ENCODE data around the gene CERS2. TPM values are rescaled to one million over a fixed set of nuclear protein-coding genes. Genes with fewer than 3 reads are reported as not detected.

CERS2 gene
- total and polyA plus RNA-seq, 2 of the 13 experiments (the other 11 are each of a cell fraction or from before 2014, with no cell fraction given), result 269 to 298 TPM

- TF ChIP-seq HES4 (CRISPR knock-in tag; IDR thresholded peaks at IDR 0.05; ENCODE audit: borderline replicate concordance), result no peak
- TF ChIP-seq STAT5B (CRISPR knock-in tag; IDR thresholded peaks at IDR 0.05), result no peak
- TF ChIP-seq ZNF660 (CRISPR knock-in tag; IDR thresholded peaks at IDR 0.05; ENCODE audit: borderline replicate concordance, low read depth), result no peak
- no peak for TF ChIP-seq ZMAT3 (CRISPR knock-in tag; conservative IDR thresholded peaks at IDR 0.05)
- TF ChIP-seq AHR (CRISPR knock-in tag; IDR thresholded peaks at IDR 0.05), result no peak
- TF ChIP-seq ZNF878 (CRISPR knock-in tag; IDR thresholded peaks at IDR 0.05), result no peak
- TF ChIP-seq NCOA5 (CRISPR knock-in tag; IDR thresholded peaks at IDR 0.05), result no peak
- TF ChIP-seq ZBTB20 (CRISPR knock-in tag; IDR thresholded peaks at IDR 0.05; ENCODE audit: borderline replicate concordance, low read depth), result no peak
- TF ChIP-seq THRA (CRISPR knock-in tag; IDR thresholded peaks at IDR 0.05; ENCODE audit: borderline replicate concordance), result no peak; the same call in 1 of the 2 replicates
- TF ChIP-seq, protein P1, sequence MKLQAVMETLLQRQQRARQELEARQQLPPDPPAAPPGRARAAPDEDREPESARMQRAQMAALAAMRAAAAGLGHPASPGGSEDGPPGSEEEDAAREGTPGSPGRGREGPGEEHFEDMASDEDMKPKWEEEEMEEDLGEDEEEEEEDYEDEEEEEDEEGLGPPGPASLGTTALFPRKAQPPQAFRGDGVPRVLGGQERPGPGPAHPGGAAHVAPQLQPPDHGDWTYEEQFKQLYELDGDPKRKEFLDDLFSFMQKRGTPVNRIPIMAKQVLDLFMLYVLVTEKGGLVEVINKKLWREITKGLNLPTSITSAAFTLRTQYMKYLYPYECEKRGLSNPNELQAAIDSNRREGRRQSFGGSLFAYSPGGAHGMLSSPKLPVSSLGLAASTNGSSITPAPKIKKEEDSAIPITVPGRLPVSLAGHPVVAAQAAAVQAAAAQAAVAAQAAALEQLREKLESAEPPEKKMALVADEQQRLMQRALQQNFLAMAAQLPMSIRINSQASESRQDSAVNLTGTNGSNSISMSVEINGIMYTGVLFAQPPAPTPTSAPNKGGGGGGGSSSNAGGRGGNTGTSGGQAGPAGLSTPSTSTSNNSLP (IDR thresholded peaks at IDR 0.05; ENCODE audit: low read depth, low read length), result no peak
- TF ChIP-seq IRX3 (CRISPR knock-in tag; IDR thresholded peaks at IDR 0.05; ENCODE audit: borderline replicate concordance, low read depth), result no peak
- TF ChIP-seq RAD51 (IDR thresholded peaks at IDR 0.05; ENCODE audit: borderline replicate concordance), result no peak
- no peak for TF ChIP-seq NR0B2 (CRISPR knock-in tag; IDR thresholded peaks at IDR 0.05)
- no peak for TF ChIP-seq NR2F2 (IDR thresholded peaks at IDR 0.05; ENCODE audit: borderline replicate concordance, low read depth)
- TF ChIP-seq ZNF557 (CRISPR knock-in tag; IDR thresholded peaks at IDR 0.05), result no peak
- TF ChIP-seq ZNF263 (CRISPR knock-in tag; IDR thresholded peaks at IDR 0.05), result no peak
- no peak for TF ChIP-seq FOXM1 (CRISPR knock-in tag; IDR thresholded peaks at IDR 0.05)
- no peak for TF ChIP-seq RBM22 (optimal IDR thresholded peaks at IDR 0.05; ENCODE audit: low read length)
- TF ChIP-seq ZNF572 (CRISPR knock-in tag; IDR thresholded peaks at IDR 0.05), result no peak
- no peak for TF ChIP-seq ZNF740 (CRISPR knock-in tag; IDR thresholded peaks at IDR 0.05)
- no peak for TF ChIP-seq SP1 (IDR thresholded peaks at IDR 0.05)
- peak; percentile 90 for TF ChIP-seq SP1 (CRISPR knock-in tag; IDR thresholded peaks at IDR 0.05)
- TF ChIP-seq CENPT (CRISPR knock-in tag; IDR thresholded peaks at IDR 0.05; ENCODE audit: low read depth), result no peak
- no peak for TF ChIP-seq ZNF891 (CRISPR knock-in tag; IDR thresholded peaks at IDR 0.05)
- no peak for TF ChIP-seq RFXAP (CRISPR knock-in tag; IDR thresholded peaks at IDR 0.05; ENCODE audit: borderline replicate concordance)
- no peak for TF ChIP-seq ZNF563 (CRISPR knock-in tag; IDR thresholded peaks at IDR 0.05)
- no peak for TF ChIP-seq ZNF296 (CRISPR knock-in tag; conservative IDR thresholded peaks at IDR 0.05)
- TF ChIP-seq, protein P2, sequence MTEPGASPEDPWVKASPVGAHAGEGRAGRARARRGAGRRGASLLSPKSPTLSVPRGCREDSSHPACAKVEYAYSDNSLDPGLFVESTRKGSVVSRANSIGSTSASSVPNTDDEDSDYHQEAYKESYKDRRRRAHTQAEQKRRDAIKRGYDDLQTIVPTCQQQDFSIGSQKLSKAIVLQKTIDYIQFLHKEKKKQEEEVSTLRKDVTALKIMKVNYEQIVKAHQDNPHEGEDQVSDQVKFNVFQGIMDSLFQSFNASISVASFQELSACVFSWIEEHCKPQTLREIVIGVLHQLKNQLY (CRISPR knock-in tag; IDR thresholded peaks at IDR 0.05), result no peak
- TF ChIP-seq HIVEP1 (CRISPR knock-in tag; IDR thresholded peaks at IDR 0.05), result no peak
These were observed 2.5 kb upstream of the CERS2 start (continued) for GRCh38 chr1:150976879-150977694.
